GM19193 (cell line): ENCODE results near the gene DMPK.

ENCODE experiments used
- POLR2A ChIP-seq: IDR thresholded peaks from 4 replicates; pipeline ENCODE4 v1.6.1; 2011; ENCODE audit not compliant: insufficient read depth, insufficient read length; ENCODE audit errors: extremely low read depth

DMPK gene

GRCh38 chr19:45762870-45763631, 19.2 kb downstream of the DMPK start:
- no peak for TF ChIP-seq POLR2A

- TF ChIP-seq POLR2A, result no peak
Observed at GRCh38 chr19:45761714-45762113, 20.6 kb downstream of the DMPK start.

- no peak for TF ChIP-seq POLR2A
Observed at GRCh38 chr19:45758921-45759320, 23.4 kb downstream of the DMPK start.

GRCh38 chr19:45757695-45758094, 24.6 kb downstream of the DMPK start:
- no peak for TF ChIP-seq POLR2A

- no peak for TF ChIP-seq POLR2A
Observed at GRCh38 chr19:45754323-45754722, 28.0 kb downstream of the DMPK start.

GRCh38 chr19:45753548-45753947, 28.7 kb downstream of the DMPK start:
- TF ChIP-seq POLR2A, result no peak

GRCh38 chr19:45752639-45753038, 29.7 kb downstream of the DMPK start:
- TF ChIP-seq POLR2A, result no peak

- TF ChIP-seq POLR2A, result no peak
Observed at GRCh38 chr19:45747513-45747912, 34.8 kb downstream of the DMPK start.

- TF ChIP-seq POLR2A, result no peak
Observed at GRCh38 chr19:45746866-45747265, 35.4 kb downstream of the DMPK start.

GRCh38 chr19:45745606-45746005, 36.7 kb downstream of the DMPK start:
- no peak for TF ChIP-seq POLR2A

GRCh38 chr19:45742969-45743368, 39.3 kb downstream of the DMPK start:
- TF ChIP-seq POLR2A, result no peak

GRCh38 chr19:45739498-45740439, 42.5 kb downstream of the DMPK start:
- TF ChIP-seq POLR2A, result no peak

GRCh38 chr19:45733160-45733810, 49.0 kb downstream of the DMPK start, which contains the start of gene MEIOSIN:
Gene MEIOSIN (plus strand): TSS chr19:45733439. CDS start chr19:45735377, 1,938 bp downstream.
- TF ChIP-seq POLR2A, result no peak

- peak; percentile 83 for TF ChIP-seq POLR2A
Observed at GRCh38 chr19:45730368-45731288, 51.7 kb downstream of the DMPK start, which contains the start of gene FBXO46. Gene FBXO46 (minus strand): TSS chr19:45730896. CDS start chr19:45713495, 17,401 bp downstream.
